ENCODE measurements around the gene TRIM71. TPM values are rescaled to one million over a fixed set of nuclear protein-coding genes. Genes with fewer than 3 reads are reported as not detected.
"Not testable (repeated sequence)": the region's sequence is repeated elsewhere in the genome, so short reads cannot be mapped to it uniquely, and the experiment has no call there.

Gene TRIM71
- total and polyA plus RNA-seq, 8 donors: under 0.01 to 2.8 (median 0.12) TPM; not detected in 3

DNA sequence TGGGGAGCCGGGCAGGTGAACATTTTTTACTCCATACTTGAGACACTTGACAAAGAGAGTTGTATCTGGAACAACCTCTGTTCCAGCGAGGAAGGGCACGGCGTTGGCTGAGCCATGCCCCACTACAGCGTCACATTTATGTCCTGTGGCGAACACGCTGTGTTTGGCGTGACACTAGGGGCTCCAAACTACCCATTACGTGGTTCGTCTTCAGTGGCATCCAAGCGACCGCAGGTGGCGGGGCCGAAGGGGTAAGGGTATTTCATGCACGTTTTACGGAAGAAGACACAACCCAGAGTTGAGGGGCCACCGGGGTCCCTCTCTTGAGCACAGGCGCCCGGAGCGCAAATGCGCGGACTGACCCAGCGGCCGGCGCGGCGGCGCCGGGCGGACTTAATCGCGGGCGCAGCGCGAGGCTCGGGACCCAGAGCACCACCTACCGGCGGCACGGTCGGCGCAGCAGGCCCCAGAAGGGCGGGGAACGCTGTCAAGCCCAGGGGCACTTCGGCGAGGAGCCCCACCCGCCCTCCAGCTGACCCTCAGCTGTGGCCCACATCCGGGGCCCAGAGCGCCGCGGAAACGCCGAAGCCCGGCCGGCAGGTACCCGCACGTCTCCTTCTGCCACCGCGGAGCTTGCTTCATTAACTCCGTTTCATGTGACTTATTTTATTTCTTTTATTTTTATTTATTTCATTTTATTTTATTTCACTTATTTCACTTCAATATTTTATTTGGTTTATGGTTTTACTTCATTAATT lies 36.4 kb upstream of the TRIM71 start:
- no peak for TF ChIP-seq POLR2AphosphoS5 (IDR thresholded peaks at IDR 0.05)
- no peak for TF ChIP-seq POLR2A (IDR thresholded peaks at IDR 0.05)
- TF ChIP-seq, protein P1, sequence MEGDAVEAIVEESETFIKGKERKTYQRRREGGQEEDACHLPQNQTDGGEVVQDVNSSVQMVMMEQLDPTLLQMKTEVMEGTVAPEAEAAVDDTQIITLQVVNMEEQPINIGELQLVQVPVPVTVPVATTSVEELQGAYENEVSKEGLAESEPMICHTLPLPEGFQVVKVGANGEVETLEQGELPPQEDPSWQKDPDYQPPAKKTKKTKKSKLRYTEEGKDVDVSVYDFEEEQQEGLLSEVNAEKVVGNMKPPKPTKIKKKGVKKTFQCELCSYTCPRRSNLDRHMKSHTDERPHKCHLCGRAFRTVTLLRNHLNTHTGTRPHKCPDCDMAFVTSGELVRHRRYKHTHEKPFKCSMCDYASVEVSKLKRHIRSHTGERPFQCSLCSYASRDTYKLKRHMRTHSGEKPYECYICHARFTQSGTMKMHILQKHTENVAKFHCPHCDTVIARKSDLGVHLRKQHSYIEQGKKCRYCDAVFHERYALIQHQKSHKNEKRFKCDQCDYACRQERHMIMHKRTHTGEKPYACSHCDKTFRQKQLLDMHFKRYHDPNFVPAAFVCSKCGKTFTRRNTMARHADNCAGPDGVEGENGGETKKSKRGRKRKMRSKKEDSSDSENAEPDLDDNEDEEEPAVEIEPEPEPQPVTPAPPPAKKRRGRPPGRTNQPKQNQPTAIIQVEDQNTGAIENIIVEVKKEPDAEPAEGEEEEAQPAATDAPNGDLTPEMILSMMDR (IDR thresholded peaks at IDR 0.05): peak in 5 of 7 experiments; percentile 40 to 83 (median 79)
- TF ChIP-seq EP300 (IDR thresholded peaks at IDR 0.05): no peak
- intact Hi-C loops (cut with DNase I; ENCODE audit: low total_unique reads): no loop called here
- Histone ChIP-seq H3K27ac (peak overlapping the region in 3 of 5 donors; percentile 6 to 36 (median 33)), H3K4me3 (peak overlapping the region; percentile 47 to 73 (median 64)), H3K9me3 (no peaks in the 10 kb centered on the region), H3K4me1 (peaks cover 8 to 18% (median 15%) of the 10 kb centered on the region in 4 donors), H3K36me3 (peaks cover 0 to 7% (median 1%) of the 10 kb centered on the region in 4 donors), H3K27me3 (no peaks in the 10 kb centered on the region)
- DNase-seq: peak; percentile 79 to 95
- WGBS, 5 donors: 1 to 3% (median 1%) methylated on average over 34 to 59 of the region's 59 CpGs

DNA sequence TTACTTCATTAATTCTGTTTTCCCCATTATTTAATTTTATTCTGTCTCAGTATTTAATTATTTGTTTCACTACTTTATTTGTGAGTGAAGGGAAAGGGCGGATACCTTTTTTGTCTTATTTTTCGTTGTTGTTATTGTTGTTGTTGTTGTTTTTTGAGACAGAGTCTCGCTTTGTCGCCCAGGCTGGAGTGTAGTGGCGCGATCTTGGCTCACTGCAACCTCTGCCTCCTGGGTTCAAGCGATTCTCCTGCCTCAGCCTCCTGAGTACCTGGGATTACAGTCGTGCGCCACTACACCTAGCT lies 35.9 kb upstream of the TRIM71 start:
- intact Hi-C loops (cut with DNase I; ENCODE audit: low total_unique reads); DNase-seq; H3K27me3 ChIP-seq; H3K9me3 ChIP-seq; H3K36me3 ChIP-seq; H3K27ac ChIP-seq: not testable (repeated sequence)
- peaks cover 8 to 18% (median 15%) of the 10 kb centered on the region in 4 donors for H3K4me1 ChIP-seq
- peak overlapping the region in 2 of 4 donors; percentile 73 for H3K4me3 ChIP-seq
- 90 to 93% (median 92%) methylated on average over 9 of the region's 9 CpGs for WGBS, 5 donors

DNA sequence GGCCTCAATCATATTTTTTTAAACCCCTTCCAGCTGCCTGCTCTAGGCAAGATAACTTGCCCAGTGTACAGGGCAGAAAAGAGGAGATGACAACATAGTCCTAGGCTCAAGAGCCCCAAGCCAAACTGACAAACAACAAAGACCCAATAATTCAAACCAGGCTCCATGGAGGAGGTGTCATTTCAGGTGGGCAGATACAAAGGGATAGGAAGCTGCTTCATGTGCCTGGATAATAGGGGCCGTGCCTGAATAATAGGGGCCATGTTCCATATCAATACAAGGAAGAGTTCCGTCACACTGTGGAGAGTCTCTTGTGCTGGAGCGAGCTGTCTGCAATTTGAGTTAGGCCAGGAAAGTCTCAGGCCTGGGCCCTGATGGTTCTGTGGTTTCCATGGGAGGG lies 35.4 kb upstream of the TRIM71 start:
- Histone ChIP-seq H3K4me3 (no peak overlapping the region), H3K27me3 (no peaks in the 10 kb centered on the region), H3K36me3 (no peaks in the 10 kb centered on the region), H3K9me3 (no peaks in the 10 kb centered on the region), H3K4me1 (peaks cover 8 to 18% (median 15%) of the 10 kb centered on the region in 4 donors), H3K27ac (no peak overlapping the region)
- intact Hi-C loops (cut with DNase I; ENCODE audit: low total_unique reads): no loop called here
- DNase-seq: no peak
- TF ChIP-seq EP300 (IDR thresholded peaks at IDR 0.05): no peak
- no peak for TF ChIP-seq POLR2A (IDR thresholded peaks at IDR 0.05)
- WGBS, 5 donors: 96 to 98% (median 97%) methylated on average over 3 of the region's 3 CpGs

DNA sequence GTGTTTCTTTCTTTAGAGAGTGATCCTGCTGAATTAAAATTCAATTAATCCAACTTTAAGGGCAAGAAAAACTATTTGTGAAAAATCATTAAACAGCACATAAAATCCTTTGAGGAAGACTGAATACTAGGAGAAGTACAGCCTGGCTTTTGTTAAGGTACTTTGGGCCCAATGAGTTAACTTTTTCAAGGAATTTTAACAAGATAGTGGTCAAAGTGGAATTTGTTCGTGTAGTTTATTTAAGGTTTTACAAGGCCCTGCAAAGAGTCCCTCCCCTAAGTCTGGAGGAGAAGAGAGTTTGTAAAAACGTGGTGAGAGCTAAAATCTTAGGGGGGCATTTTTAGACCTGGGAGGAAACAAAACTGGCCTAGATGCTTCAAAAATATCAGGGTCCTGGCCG lies 26.0 kb upstream of the TRIM71 start:
- no peak for DNase-seq
- TF ChIP-seq EP300 (IDR thresholded peaks at IDR 0.05) (no peak), POLR2AphosphoS5 (IDR thresholded peaks at IDR 0.05) (no peak), POLR2A (IDR thresholded peaks at IDR 0.05) (no peak)
- TF ChIP-seq, protein P1 (IDR thresholded peaks at IDR 0.05): no peak
- Histone ChIP-seq H3K27me3 (no peaks in the 10 kb centered on the region), H3K4me3 (no peak overlapping the region), H3K4me1 (no peaks in the 10 kb centered on the region), H3K36me3 (no peaks in the 10 kb centered on the region), H3K27ac (no peak overlapping the region), H3K9me3 (no peaks in the 10 kb centered on the region)
- 57 to 76% (median 65%) methylated on average over 3 of the region's 3 CpGs for WGBS, 5 donors
- intact Hi-C loops (cut with DNase I; ENCODE audit: low total_unique reads): no loop called here

DNA sequence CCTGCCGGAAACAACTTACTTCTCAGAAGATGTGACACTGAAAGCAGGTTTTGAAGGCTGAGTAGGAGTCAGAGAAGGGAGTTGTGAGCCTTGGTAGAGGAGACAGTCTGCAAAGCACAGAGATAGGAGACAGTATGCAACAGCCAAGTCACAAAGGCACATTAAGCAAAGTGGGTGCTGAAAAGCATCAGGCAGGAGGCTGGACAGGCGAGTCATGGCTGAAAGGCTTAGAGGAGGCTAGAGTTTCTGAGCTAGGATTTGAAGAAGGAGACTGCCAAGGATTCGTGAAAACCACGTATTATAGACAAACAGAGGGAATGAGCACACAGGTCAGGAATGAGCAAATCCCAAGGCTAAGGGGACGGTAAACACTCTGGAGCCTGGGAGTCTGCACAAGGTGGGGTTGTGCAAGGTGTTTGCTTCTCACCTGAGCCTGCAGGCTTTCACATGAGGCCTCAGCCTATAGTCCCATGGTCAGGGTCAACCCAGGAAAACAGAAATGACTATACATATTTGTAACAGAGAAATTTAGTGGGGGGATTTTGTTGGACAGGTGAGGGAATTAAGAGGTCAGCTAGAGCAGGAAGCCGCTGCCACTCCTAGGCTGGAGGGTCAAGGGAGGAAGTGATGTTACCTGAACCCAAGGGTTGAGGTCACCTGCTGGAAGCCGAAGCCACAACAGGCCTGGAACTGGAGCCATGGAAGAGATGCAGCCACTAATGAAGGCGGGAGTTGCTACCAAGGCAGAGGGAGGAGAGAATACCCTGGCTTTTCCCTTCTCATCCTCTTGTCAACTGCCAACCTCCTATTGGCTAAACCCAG lies 23.1 kb upstream of the TRIM71 start:
- 63 to 78% (median 65%) methylated on average over 8 of the region's 8 CpGs for WGBS, 5 donors
- no peaks in the 10 kb centered on the region for H3K4me1 ChIP-seq
- intact Hi-C loops (cut with DNase I; ENCODE audit: low total_unique reads): no loop called here
- H3K27me3 ChIP-seq: no peaks in the 10 kb centered on the region
- no peaks in the 10 kb centered on the region for H3K36me3 ChIP-seq
- H3K9me3 ChIP-seq: no peaks in the 10 kb centered on the region
- no peak for TF ChIP-seq POLR2AphosphoS5 (IDR thresholded peaks at IDR 0.05)
- no peak for TF ChIP-seq POLR2A (IDR thresholded peaks at IDR 0.05)
- TF ChIP-seq, protein P1 (IDR thresholded peaks at IDR 0.05): no peak
- TF ChIP-seq EP300 (IDR thresholded peaks at IDR 0.05): no peak
- peak in 1 of 2 donors; percentile 82 for DNase-seq
- H3K27ac ChIP-seq: no peak overlapping the region
- no peak overlapping the region for H3K4me3 ChIP-seq

DNA sequence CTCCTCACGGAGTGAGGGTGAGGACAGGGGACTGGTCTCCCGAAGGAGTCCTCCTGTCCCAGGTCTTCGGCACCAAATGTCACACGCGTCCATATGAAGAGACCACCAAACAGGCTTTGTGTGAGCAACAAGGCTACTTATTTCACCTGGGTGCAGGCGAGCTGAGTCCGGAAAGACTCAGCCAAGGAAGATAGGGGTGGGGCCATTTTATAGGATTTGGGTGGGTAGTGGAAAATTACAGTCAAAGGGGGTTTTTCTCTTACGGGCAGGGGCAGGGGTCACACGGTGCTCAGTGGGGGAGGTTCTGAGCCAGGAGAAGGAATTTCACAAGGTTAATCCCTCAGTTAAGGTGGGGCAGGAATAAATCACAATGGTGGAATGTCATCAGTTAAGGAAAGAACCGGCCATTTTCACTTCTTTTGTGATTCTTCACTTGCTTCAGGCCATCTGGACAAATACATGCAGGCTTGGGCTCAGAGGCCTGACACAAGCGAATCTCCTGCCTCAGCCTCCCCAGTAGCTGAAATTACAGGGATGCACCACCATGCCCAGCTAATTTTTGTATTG lies 21.3 kb upstream of the TRIM71 start:
- H3K27me3 ChIP-seq; H3K27ac ChIP-seq; H3K4me3 ChIP-seq; DNase-seq; H3K36me3 ChIP-seq; H3K4me1 ChIP-seq; H3K9me3 ChIP-seq; intact Hi-C loops (cut with DNase I; ENCODE audit: low total_unique reads): not testable (repeated sequence)
- 85 to 89% (median 87%) methylated on average over 11 of the region's 11 CpGs for WGBS, 5 donors
